HepG2 (cell line): ENCODE measurements around the gene DNAI2. TPM values are rescaled to one million over a fixed set of nuclear protein-coding genes. Genes with fewer than 3 reads are reported as not detected.

Experiments used
- BHLHE40 ChIP-seq: IDR thresholded peaks from 2 replicates; pipeline ENCODE4 v1.6.1; 2011; ENCODE audit warnings: low read length, improper control_type of control experiment
- BRD4 ChIP-seq: sonication (generic); formaldehyde crosslinking; IDR thresholded peaks from 2 replicates; pipeline ENCODE4 v1.4.0; 2020; ENCODE audit warnings: missing genetic modification reagents
- EHMT2 ChIP-seq: fragments of 200-600 bp; sonication (generic); IDR thresholded peaks from 2 replicates; pipeline ENCODE4 v1.7.0; 2017; ENCODE audit warnings: antibody characterized with exemption, low read depth, low read length, borderline replicate concordance
- ETV6 ChIP-seq: sonication (generic); formaldehyde crosslinking; conservative IDR thresholded peaks from 2 replicates; pipeline ENCODE4 v1.4.0; 2020; ENCODE audit warnings: missing genetic modification reagents
- FOXC1 ChIP-seq: sonication (generic); formaldehyde crosslinking; IDR thresholded peaks from 2 replicates; pipeline ENCODE4 v1.8.0; 2022; ENCODE audit warnings: mild to moderate bottlenecking, missing genetic modification reagents, borderline replicate concordance
- GATAD2A ChIP-seq: IDR thresholded peaks from 2 replicates; pipeline ENCODE4 v1.6.1; 2016
- ISL2 ChIP-seq: sonication (generic); formaldehyde crosslinking; IDR thresholded peaks from 2 replicates; pipeline ENCODE4 v1.5.0; 2020; ENCODE audit warnings: missing genetic modification reagents
- ISX ChIP-seq: sonication (generic); formaldehyde crosslinking; conservative IDR thresholded peaks from 2 replicates; pipeline ENCODE4 v1.5.0; 2020; ENCODE audit warnings: missing genetic modification reagents
- KAT8 ChIP-seq: IDR thresholded peaks from 2 replicates; pipeline ENCODE4 v1.6.1; 2016; ENCODE audit warnings: missing genetic modification reagents, missing compliant biosample characterization
- TAF1 ChIP-seq: sonication (generic); formaldehyde crosslinking; IDR thresholded peaks from 2 replicates; pipeline ENCODE4 v1.4.0; 2020; ENCODE audit warnings: missing genetic modification reagents
- THAP11 ChIP-seq: IDR thresholded peaks from 2 replicates; pipeline ENCODE4 v1.6.1; 2016; ENCODE audit warnings: missing biosample characterization, missing genetic modification reagents
- ZNF225 ChIP-seq: sonication (generic); formaldehyde crosslinking; IDR thresholded peaks from 2 replicates; pipeline ENCODE4 v1.4.0; 2020; ENCODE audit warnings: mild to moderate bottlenecking, missing genetic modification reagents
- ZNF264 ChIP-seq: sonication (generic); formaldehyde crosslinking; IDR thresholded peaks from 2 replicates; pipeline ENCODE4 v1.4.0; 2020; ENCODE audit warnings: missing genetic modification reagents
- ZNF432 ChIP-seq: sonication (generic); formaldehyde crosslinking; IDR thresholded peaks from 2 replicates; pipeline ENCODE4 v1.5.0; 2020; ENCODE audit warnings: missing genetic modification reagents, mild to moderate bottlenecking, borderline replicate concordance
- ZNF598 ChIP-seq: sonication (generic); formaldehyde crosslinking; IDR thresholded peaks from 2 replicates; pipeline ENCODE4 v1.5.1; 2020; ENCODE audit warnings: mild to moderate bottlenecking, missing genetic modification reagents, borderline replicate concordance
- ZNF713 ChIP-seq: sonication (generic); formaldehyde crosslinking; IDR thresholded peaks from 2 replicates; pipeline ENCODE4 v1.4.0; 2020; ENCODE audit warnings: mild to moderate bottlenecking, missing genetic modification reagents
- ZNF724P ChIP-seq: sonication (generic); formaldehyde crosslinking; IDR thresholded peaks from 2 replicates; pipeline ENCODE4 v1.8.0; 2022; ENCODE audit warnings: missing genetic modification reagents, borderline replicate concordance
- polyA plus RNA-seq, 8 experiments: library from polyadenylated mRNA; depleted of rRNA in 3 of 8; stranded (reverse) in 7 of 8; unstranded in 1 of 8; fragments of >200 nt; fragmentation: Illumina TruSeq in 4 of 8; extraction: Trizol in 4 of 8; gene quantifications; 2 replicates each; pipeline versions ENCODE4 v1.2.1 to v1.2.3, GENCODE V29; 2011 to 2016; ENCODE audit warnings: low read depth in 4 of 8, missing spikeins in 1 of 8, mixed read lengths in 1 of 8; ENCODE audit not compliant: insufficient read depth in 1 of 8
- total RNA-seq, 5 experiments: library from RNA; depleted of rRNA; stranded (reverse); fragments of >200 nt; fragmentation: Illumina TruSeq; extraction: Trizol; gene quantifications; 2 replicates each; pipeline ENCODE4 v1.2.3, GENCODE V29; 2016; ENCODE audit warnings: low read depth in 1 of 5
- TF ChIP-seq, protein P1 (sequence below): sonication (generic); formaldehyde crosslinking; IDR thresholded peaks from 2 replicates; pipeline ENCODE4 v1.4.0; 2020; ENCODE audit warnings: missing genetic modification reagents
- TF ChIP-seq, protein P2 (sequence below): fragments of 450-650 bp; IDR thresholded peaks from 2 replicates; pipeline ENCODE4 v1.6.1; 2017
- TF ChIP-seq, protein P3 (sequence below): sonication (generic); formaldehyde crosslinking; IDR thresholded peaks from 2 replicates; pipeline ENCODE4 v1.5.1; 2020; ENCODE audit warnings: missing genetic modification reagents, mild to moderate bottlenecking, borderline replicate concordance
- TF ChIP-seq, protein P4 (sequence below): IDR thresholded peaks from 2 replicates; pipeline ENCODE4 v1.4.0; 2020; ENCODE audit warnings: mild to moderate bottlenecking, missing genetic modification reagents
- TF ChIP-seq, protein P5 (sequence below): sonication (generic); formaldehyde crosslinking; IDR thresholded peaks from 2 replicates; pipeline ENCODE4 v1.8.0; 2022; ENCODE audit warnings: mild to moderate bottlenecking, missing genetic modification reagents; ENCODE audit not compliant: insufficient replicate concordance

Gene DNAI2
- total and polyA plus RNA-seq, 2 of the 13 experiments (the other 11 are each of a cell fraction or from before 2014, with no cell fraction given) = not detected

DNA sequence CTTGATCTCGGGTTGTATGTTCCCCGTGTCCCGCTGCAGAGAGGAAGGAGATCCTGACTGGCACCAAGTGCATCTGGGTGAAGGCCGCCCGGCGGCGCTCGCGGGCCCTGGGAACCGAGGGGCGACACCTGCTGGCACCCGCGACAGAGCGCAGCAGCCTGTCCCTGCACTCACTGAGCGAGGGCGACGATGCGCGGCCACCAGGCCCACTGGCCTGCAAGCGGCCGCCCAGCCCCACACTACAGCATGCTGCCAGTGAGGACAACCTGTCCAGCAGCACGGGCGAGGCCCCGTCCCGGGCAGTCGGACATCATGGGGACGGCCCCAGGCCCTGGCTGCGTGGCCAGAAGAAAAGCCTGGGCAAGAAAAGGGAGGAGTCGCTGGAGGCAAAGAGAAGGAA, 80.1 kb downstream of the DNAI2 start (continued):
- no peak for TF ChIP-seq ZNF264 (CRISPR knock-in tag)
- no peak for TF ChIP-seq TAF1
- TF ChIP-seq FOXC1 (CRISPR knock-in tag) = no peak
- no peak for TF ChIP-seq ZNF598 (CRISPR knock-in tag)
- no peak for TF ChIP-seq EHMT2
- TF ChIP-seq, protein P1, sequence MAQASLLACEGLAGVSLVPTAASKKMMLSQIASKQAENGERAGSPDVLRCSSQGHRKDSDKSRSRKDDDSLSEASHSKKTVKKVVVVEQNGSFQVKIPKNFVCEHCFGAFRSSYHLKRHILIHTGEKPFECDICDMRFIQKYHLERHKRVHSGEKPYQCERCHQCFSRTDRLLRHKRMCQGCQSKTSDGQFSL = no peak
- TF ChIP-seq BRD4 (CRISPR knock-in tag) = no peak
- peak; percentile 74; the same call in 1 of the 2 replicates for TF ChIP-seq ZNF225 (CRISPR knock-in tag)
- TF ChIP-seq, protein P2, sequence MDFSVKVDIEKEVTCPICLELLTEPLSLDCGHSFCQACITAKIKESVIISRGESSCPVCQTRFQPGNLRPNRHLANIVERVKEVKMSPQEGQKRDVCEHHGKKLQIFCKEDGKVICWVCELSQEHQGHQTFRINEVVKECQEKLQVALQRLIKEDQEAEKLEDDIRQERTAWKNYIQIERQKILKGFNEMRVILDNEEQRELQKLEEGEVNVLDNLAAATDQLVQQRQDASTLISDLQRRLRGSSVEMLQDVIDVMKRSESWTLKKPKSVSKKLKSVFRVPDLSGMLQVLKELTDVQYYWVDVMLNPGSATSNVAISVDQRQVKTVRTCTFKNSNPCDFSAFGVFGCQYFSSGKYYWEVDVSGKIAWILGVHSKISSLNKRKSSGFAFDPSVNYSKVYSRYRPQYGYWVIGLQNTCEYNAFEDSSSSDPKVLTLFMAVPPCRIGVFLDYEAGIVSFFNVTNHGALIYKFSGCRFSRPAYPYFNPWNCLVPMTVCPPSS = no peak
- 0 out of 2 replicates have a peak, but pooled peaks have one; percentile 52 for TF ChIP-seq ETV6 (CRISPR knock-in tag)
- TF ChIP-seq GATAD2A = 0 out of 2 replicates have a peak, but pooled peaks have one; percentile 30
- TF ChIP-seq THAP11 (CRISPR knock-in tag) = 0 out of 2 replicates have a peak, but pooled peaks have one; percentile 29
- TF ChIP-seq ISL2 = 0 out of 2 replicates have a peak, but pooled peaks have one; percentile 39
- 0 out of 2 replicates have a peak, but pooled peaks have one; percentile 45 for TF ChIP-seq KAT8 (CRISPR knock-in tag)
- TF ChIP-seq, protein P3, sequence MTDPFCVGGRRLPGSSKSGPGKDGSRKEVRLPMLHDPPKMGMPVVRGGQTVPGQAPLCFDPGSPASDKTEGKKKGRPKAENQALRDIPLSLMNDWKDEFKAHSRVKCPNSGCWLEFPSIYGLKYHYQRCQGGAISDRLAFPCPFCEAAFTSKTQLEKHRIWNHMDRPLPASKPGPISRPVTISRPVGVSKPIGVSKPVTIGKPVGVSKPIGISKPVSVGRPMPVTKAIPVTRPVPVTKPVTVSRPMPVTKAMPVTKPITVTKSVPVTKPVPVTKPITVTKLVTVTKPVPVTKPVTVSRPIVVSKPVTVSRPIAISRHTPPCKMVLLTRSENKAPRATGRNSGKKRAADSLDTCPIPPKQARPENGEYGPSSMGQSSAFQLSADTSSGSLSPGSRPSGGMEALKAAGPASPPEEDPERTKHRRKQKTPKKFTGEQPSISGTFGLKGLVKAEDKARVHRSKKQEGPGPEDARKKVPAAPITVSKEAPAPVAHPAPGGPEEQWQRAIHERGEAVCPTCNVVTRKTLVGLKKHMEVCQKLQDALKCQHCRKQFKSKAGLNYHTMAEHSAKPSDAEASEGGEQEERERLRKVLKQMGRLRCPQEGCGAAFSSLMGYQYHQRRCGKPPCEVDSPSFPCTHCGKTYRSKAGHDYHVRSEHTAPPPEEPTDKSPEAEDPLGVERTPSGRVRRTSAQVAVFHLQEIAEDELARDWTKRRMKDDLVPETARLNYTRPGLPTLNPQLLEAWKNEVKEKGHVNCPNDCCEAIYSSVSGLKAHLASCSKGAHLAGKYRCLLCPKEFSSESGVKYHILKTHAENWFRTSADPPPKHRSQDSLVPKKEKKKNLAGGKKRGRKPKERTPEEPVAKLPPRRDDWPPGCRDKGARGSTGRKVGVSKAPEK = 0 out of 2 replicates have a peak, but pooled peaks have one; percentile 53
- TF ChIP-seq ISX (CRISPR knock-in tag) = no peak
- TF ChIP-seq, protein P4, sequence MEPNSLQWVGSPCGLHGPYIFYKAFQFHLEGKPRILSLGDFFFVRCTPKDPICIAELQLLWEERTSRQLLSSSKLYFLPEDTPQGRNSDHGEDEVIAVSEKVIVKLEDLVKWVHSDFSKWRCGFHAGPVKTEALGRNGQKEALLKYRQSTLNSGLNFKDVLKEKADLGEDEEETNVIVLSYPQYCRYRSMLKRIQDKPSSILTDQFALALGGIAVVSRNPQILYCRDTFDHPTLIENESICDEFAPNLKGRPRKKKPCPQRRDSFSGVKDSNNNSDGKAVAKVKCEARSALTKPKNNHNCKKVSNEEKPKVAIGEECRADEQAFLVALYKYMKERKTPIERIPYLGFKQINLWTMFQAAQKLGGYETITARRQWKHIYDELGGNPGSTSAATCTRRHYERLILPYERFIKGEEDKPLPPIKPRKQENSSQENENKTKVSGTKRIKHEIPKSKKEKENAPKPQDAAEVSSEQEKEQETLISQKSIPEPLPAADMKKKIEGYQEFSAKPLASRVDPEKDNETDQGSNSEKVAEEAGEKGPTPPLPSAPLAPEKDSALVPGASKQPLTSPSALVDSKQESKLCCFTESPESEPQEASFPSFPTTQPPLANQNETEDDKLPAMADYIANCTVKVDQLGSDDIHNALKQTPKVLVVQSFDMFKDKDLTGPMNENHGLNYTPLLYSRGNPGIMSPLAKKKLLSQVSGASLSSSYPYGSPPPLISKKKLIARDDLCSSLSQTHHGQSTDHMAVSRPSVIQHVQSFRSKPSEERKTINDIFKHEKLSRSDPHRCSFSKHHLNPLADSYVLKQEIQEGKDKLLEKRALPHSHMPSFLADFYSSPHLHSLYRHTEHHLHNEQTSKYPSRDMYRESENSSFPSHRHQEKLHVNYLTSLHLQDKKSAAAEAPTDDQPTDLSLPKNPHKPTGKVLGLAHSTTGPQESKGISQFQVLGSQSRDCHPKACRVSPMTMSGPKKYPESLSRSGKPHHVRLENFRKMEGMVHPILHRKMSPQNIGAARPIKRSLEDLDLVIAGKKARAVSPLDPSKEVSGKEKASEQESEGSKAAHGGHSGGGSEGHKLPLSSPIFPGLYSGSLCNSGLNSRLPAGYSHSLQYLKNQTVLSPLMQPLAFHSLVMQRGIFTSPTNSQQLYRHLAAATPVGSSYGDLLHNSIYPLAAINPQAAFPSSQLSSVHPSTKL = peak; percentile 28; the same call in 1 of the 2 replicates
- 0 out of 2 replicates have a peak, but pooled peaks have one; percentile 20 for TF ChIP-seq BHLHE40
- no peak for TF ChIP-seq ZNF432 (CRISPR knock-in tag)
- TF ChIP-seq, protein P5, sequence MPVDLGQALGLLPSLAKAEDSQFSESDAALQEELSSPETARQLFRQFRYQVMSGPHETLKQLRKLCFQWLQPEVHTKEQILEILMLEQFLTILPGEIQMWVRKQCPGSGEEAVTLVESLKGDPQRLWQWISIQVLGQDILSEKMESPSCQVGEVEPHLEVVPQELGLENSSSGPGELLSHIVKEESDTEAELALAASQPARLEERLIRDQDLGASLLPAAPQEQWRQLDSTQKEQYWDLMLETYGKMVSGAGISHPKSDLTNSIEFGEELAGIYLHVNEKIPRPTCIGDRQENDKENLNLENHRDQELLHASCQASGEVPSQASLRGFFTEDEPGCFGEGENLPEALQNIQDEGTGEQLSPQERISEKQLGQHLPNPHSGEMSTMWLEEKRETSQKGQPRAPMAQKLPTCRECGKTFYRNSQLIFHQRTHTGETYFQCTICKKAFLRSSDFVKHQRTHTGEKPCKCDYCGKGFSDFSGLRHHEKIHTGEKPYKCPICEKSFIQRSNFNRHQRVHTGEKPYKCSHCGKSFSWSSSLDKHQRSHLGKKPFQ (CRISPR knock-in tag) = no peak
- TF ChIP-seq ZNF724P = peak; percentile 63; the same call in 1 of the 2 replicates
- TF ChIP-seq ZNF713 (CRISPR knock-in tag) = no peak
